T-cell (primary cell): ENCODE data around the gene SAMD7. TPM values are rescaled to one million over a fixed set of nuclear protein-coding genes. Genes with fewer than 3 reads are reported as not detected.

Source experiments
- ATAC-seq, 4 experiments: fragments of 200-7000 bp in 3 of 4; fragments of 150-1000 bp in 1 of 4; cut with Tn5 transposase; replicated peaks in 1 of 4; 1 replicate in 3 of 4; 2 replicates in 1 of 4; pipeline ENCODE4 v1.10.0; 2021; ENCODE audit warnings: moderate library complexity in 3 of 4, mild to moderate bottlenecking in 2 of 4, moderate number of reproducible peaks in 1 of 4
- CTCF ChIA-PET, 2 donors: fragments of 300-600 bp; sonication (Branson Sonifier 250); formaldehyde crosslinking; loops; one replicate each; lab custom pipeline; 2022; ENCODE audit warnings: antibody characterized with exemption in 2 of 2; lab: Charles Lee
- POLR2A ChIA-PET, 2 donors: fragments of 300-600 bp; sonication (Branson Sonifier 250); formaldehyde crosslinking; loops; one replicate each; lab custom pipeline; 2022; ENCODE audit warnings: antibody characterized with exemption in 2 of 2; lab: Charles Lee
- DNase-seq, 35 experiments: peaks; one replicate each; pipeline versions ENCODE4 v3.0.0 to v3.0.0-alpha.2; 2013 to 2023
- H3K27ac ChIP-seq: one replicate; pipeline ENCODE4 v1.5.1; 2013; ENCODE audit warnings: low read length
- H3K27me3 ChIP-seq, 2 experiments: replicated peaks in 1 of 2; 1 replicate in 1 of 2; 2 replicates in 1 of 2; pipeline versions ENCODE4 v1.6.1 to v1.7.0; 2013; ENCODE audit warnings: low read length in 1 of 2, mixed read lengths in 1 of 2; ENCODE audit not compliant: control insufficient read depth in 2 of 2, insufficient read depth in 2 of 2; ENCODE audit errors: extremely low read depth in 1 of 2
- H3K36me3 ChIP-seq, 2 donors: 1 replicate in 1 of 2; 2 replicates in 1 of 2; pipeline versions ENCODE4 v1.6.1 to v1.7.0; 2013; ENCODE audit warnings: low read length in 1 of 2; ENCODE audit not compliant: control insufficient read depth in 2 of 2, insufficient read depth in 1 of 2; ENCODE audit errors: extremely low read depth in 1 of 2
- H3K4me1 ChIP-seq, 2 experiments: 1 replicate in 1 of 2; 2 replicates in 1 of 2; pipeline versions ENCODE4 v1.6.1 to v1.7.0; 2013; ENCODE audit warnings: low read length in 2 of 2, mixed read lengths in 1 of 2; ENCODE audit not compliant: insufficient read depth in 2 of 2, control insufficient read depth in 1 of 2; ENCODE audit errors: extremely low read depth in 1 of 2
- H3K4me3 ChIP-seq, 2 donors: 1 replicate in 1 of 2; 2 replicates in 1 of 2; pipeline versions ENCODE4 v1.5.1 to v1.7.0; 2013; ENCODE audit warnings: mild to moderate bottlenecking in 2 of 2, low read length in 1 of 2, moderate library complexity in 1 of 2; ENCODE audit not compliant: control insufficient read depth in 1 of 2; ENCODE audit errors: extremely low read depth in 1 of 2
- H3K9me3 ChIP-seq: 2 replicates; pipeline ENCODE4 v1.7.0; 2013
- H3K27ac Mint-ChIP-seq, 2 donors: one replicate each; pipeline ENCODE4 v1.8.0; 2020 to 2021; ENCODE audit warnings: mild to moderate bottlenecking in 2 of 2, mixed read lengths in 2 of 2
- H3K27me3 Mint-ChIP-seq, 2 donors: one replicate each; pipeline ENCODE4 v1.8.0; 2021 to 2022; ENCODE audit warnings: mixed read lengths in 2 of 2
- H3K36me3 Mint-ChIP-seq: one replicate; pipeline ENCODE4 v1.8.0; 2021; ENCODE audit warnings: mixed read lengths
- H3K4me1 Mint-ChIP-seq, 3 donors: one replicate each; pipeline ENCODE4 v1.8.0; 2020 to 2022; ENCODE audit warnings: mixed read lengths in 3 of 3, mild to moderate bottlenecking in 1 of 3
- H3K4me3 Mint-ChIP-seq, 3 donors: one replicate each; pipeline ENCODE4 v1.8.0; 2020 to 2022; ENCODE audit warnings: mild to moderate bottlenecking in 3 of 3, mixed read lengths in 3 of 3, moderate library complexity in 3 of 3
- H3K9me3 Mint-ChIP-seq, 3 donors: one replicate each; pipeline ENCODE4 v1.8.0; 2020 to 2022; ENCODE audit warnings: mixed read lengths in 3 of 3
- WGBS: methylation state at CpG from one replicate; pipeline ENCODE4 v1.1.5; 2013; ENCODE audit warnings: missing lambda C conversion rate; ENCODE audit not compliant: insufficient coverage; 5-methylcytosine and 5-hydroxymethylcytosine counted together
- total RNA-seq, 35 experiments: library from RNA in 6 of 35; stranded (reverse) in 6 of 35; fragments of 120-200 nt in 1 of 35; gene quantifications; one replicate each; pipeline versions ENCODE4 v1.2.1 to v1.2.4 and lab custom pipeline; 2013 to 2026

SAMD7 gene
- total RNA-seq, 5 donors from 2014 or later (not counting 1 experiment from before 2014, with no cell fraction given): not detected

DNA sequence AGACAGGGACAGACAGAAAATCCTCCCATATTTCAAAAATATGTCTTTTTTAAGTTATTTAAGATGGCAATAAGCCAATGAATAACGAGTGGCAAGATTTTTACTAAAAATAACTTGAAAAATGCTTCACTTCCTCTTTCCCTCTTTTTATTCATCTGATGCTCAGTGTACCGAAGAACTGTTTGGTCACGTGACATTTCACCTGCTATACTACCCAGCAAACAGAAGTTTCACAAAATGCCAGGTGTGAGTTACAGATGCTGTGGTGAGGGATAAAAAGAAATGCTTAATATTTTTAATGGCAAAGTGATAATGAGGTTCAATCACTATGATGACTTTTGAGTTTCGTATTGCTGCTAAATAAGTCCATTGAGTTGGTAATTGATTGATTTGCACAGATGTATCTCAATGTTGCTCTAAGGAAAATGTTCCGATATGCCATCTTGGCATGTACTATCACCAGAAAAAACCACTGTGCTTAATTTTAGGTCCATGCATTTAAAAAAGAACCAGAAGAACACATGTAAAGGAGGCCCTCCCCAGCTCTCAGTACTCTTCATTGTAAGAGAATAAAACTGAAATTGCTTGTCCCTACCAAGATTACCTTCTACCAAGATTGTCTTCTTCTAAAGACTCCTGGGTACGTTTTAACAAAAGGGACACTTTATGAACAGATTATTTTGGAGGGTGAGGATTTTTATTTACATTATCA lies 29.3 kb downstream of the SAMD7 start:
- Histone ChIP-seq H3K27me3 (no peaks in the 10 kb centered on the region), H3K36me3 (no peaks in the 10 kb centered on the region), H3K4me3 (no peak overlapping the region), H3K4me1 (peaks cover 0 to 11% of the 10 kb centered on the region in 2 experiments), H3K27ac (no peak overlapping the region), H3K9me3 (no peaks in the 10 kb centered on the region)
- H3K4me1 Mint-ChIP-seq: peaks cover 14 to 22% (median 19%) of the 10 kb centered on the region in 3 donors
- DNase-seq: peak in 1 of 35 experiments; percentile 14
- H3K27ac Mint-ChIP-seq: no peak overlapping the region
- peaks cover 6 to 11% of the 10 kb centered on the region in 2 donors for H3K27me3 Mint-ChIP-seq
- no peaks in the 10 kb centered on the region for H3K36me3 Mint-ChIP-seq
- peak in 1 of 4 experiments; percentile 55 for ATAC-seq
- WGBS: no CpG with 5 or more reads among the region's 6 CpGs
- ChIA-PET POLR2A (no interaction called here), CTCF (no interaction called here)
- no peaks in the 10 kb centered on the region for H3K9me3 Mint-ChIP-seq
- H3K4me3 Mint-ChIP-seq: no peak overlapping the region

GRCh38 chr3:169945313-169945712 lies 33.9 kb downstream of the SAMD7 start:
- Mint-ChIP-seq H3K27ac (peak overlapping the region; percentile 1 to 40), H3K27me3 (peaks cover 2 to 6% of the 10 kb centered on the region in 2 donors), H3K9me3 (no peaks in the 10 kb centered on the region), H3K4me3 (peak overlapping the region in 1 of 3 donors; percentile 14), H3K36me3 (no peaks in the 10 kb centered on the region), H3K4me1 (peaks cover 12 to 19% (median 16%) of the 10 kb centered on the region in 3 donors)
- H3K9me3 ChIP-seq: no peaks in the 10 kb centered on the region
- CTCF ChIA-PET: no interaction called here
- H3K27ac ChIP-seq: no peak overlapping the region
- peaks cover 0 to 9% of the 10 kb centered on the region in 2 experiments for H3K4me1 ChIP-seq
- no peaks in the 10 kb centered on the region for H3K36me3 ChIP-seq
- peak; percentile 27 to 92 (median 82) for ATAC-seq
- DNase-seq: peak in 26 of 35 experiments; percentile 2 to 58 (median 16)
- no peak overlapping the region for H3K4me3 ChIP-seq
- 33% methylated on average over 6 of the region's 7 CpGs for WGBS
- POLR2A ChIA-PET: no interaction called here
- no peaks in the 10 kb centered on the region for H3K27me3 ChIP-seq

GRCh38 chr3:169946336-169946735 lies 35.0 kb downstream of the SAMD7 start:
- no peak for DNase-seq
- no peak for ATAC-seq
- H3K9me3 ChIP-seq: no peaks in the 10 kb centered on the region
- ChIA-PET POLR2A (no interaction called here), CTCF (no interaction called here)
- no peak overlapping the region for H3K27ac Mint-ChIP-seq
- H3K27ac ChIP-seq: no peak overlapping the region
- WGBS: 89% methylated on average over 2 of the region's 3 CpGs
- H3K36me3 Mint-ChIP-seq: no peaks in the 10 kb centered on the region
- no peak overlapping the region for H3K4me3 ChIP-seq
- no peaks in the 10 kb centered on the region for H3K27me3 ChIP-seq
- peaks cover 6 to 12% (median 8%) of the 10 kb centered on the region in 3 donors for H3K4me1 Mint-ChIP-seq
- no peaks in the 10 kb centered on the region for H3K9me3 Mint-ChIP-seq
- H3K4me1 ChIP-seq: peaks cover 0 to 3% of the 10 kb centered on the region in 2 experiments
- no peaks in the 10 kb centered on the region for H3K36me3 ChIP-seq
- H3K27me3 Mint-ChIP-seq: peaks cover 2 to 6% of the 10 kb centered on the region in 2 donors
- no peak overlapping the region for H3K4me3 Mint-ChIP-seq

DNA sequence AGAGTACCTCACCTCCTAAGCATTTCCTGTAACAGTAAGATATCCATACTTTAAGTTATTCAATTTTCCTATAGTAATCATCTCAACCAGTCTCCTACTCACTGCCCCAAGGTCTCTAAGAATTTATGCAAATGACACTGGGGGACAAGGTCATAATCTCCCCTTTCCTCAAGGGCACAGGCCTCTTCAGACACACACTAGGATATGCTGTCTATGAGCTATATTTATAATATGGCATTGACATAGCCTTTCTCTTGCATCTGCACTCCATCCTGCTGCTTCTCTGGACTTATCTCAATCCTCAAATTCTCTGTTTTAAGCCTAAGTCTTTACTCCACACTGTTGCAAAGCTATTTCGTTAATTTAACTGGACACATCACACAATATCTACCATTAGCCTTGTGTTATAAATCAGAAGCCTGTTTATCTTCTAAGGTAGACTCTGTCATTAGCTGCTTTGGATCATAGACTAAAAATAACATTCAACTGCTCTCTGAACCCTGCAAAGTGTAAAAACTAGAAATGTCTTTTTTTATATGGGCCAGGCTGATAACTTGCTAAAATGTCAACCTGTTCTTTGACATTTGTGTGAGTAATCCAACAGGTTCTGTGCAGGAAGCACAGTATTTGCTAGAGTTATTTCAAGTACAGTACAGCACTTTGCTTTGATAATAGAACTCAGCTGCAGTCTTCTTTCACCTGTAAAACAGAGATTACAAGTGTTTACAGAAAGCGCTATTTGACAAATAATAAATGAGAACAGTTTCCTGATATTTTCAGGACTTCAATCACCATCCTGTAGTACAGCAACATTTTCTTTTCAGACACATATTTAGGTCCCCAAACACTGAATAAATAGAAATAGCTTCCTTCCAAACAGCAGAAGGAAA lies 37.4 kb downstream of the SAMD7 start:
- no peaks in the 10 kb centered on the region for H3K27me3 ChIP-seq
- Mint-ChIP-seq H3K27me3 (peaks cover 2 to 11% of the 10 kb centered on the region in 2 donors), H3K36me3 (no peaks in the 10 kb centered on the region), H3K4me3 (no peak overlapping the region), H3K4me1 (peaks cover 6 to 11% (median 8%) of the 10 kb centered on the region in 3 donors), H3K27ac (no peak overlapping the region), H3K9me3 (no peaks in the 10 kb centered on the region)
- ChIA-PET CTCF (no interaction called here), POLR2A (no interaction called here)
- WGBS: no CpG with 5 or more reads among the region's 2 CpGs
- H3K9me3 ChIP-seq: no peaks in the 10 kb centered on the region
- H3K36me3 ChIP-seq: no peaks in the 10 kb centered on the region
- H3K4me1 ChIP-seq: peaks cover 0 to 3% of the 10 kb centered on the region in 2 experiments
- DNase-seq: no peak
- no peak overlapping the region for H3K27ac ChIP-seq
- H3K4me3 ChIP-seq: no peak overlapping the region
- ATAC-seq: no peak

DNA sequence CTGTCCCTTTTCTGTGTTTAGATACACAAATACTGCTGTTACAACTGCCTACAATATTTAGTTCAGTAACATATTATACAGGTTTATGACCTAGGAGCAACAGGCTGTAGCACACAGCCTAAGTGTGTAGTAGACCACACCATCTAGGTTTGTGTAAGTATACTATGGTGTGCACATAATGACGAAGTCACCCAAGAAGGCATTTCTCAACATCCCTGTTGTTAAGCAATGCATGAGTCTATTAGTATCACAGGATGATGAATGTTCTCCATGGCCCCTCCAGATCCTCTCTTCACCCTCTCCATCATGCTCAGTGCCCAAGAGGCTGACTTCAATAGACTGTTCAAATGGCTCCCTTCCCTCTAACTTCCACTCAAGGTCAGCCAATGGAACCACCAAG lies 40.7 kb downstream of the SAMD7 start:
- H3K27me3 Mint-ChIP-seq: peaks cover 9 to 16% of the 10 kb centered on the region in 2 donors
- H3K4me3 ChIP-seq: no peak overlapping the region
- H3K9me3 ChIP-seq: no peaks in the 10 kb centered on the region
- H3K4me3 Mint-ChIP-seq: no peak overlapping the region
- no peaks in the 10 kb centered on the region for H3K9me3 Mint-ChIP-seq
- peaks cover 0 to 5% (median 0%) of the 10 kb centered on the region in 3 donors for H3K4me1 Mint-ChIP-seq
- WGBS: no CpG with 5 or more reads among the region's 1 CpG
- H3K36me3 Mint-ChIP-seq: no peaks in the 10 kb centered on the region
- ATAC-seq (no peak), DNase-seq (no peak)
- no peaks in the 10 kb centered on the region for H3K4me1 ChIP-seq
- H3K27ac ChIP-seq: no peak overlapping the region
- H3K27ac Mint-ChIP-seq: no peak overlapping the region
- no peaks in the 10 kb centered on the region for H3K36me3 ChIP-seq
- ChIA-PET CTCF (no interaction called here), POLR2A (no interaction called here)
- H3K27me3 ChIP-seq: peaks cover 0 to 4% of the 10 kb centered on the region in 2 experiments

- ChIA-PET POLR2A (interaction anchor here in 1 of 2 donors (0.5 kb wide), 1 partner anchor 200 kb away, joined by 7 read pairs; no protein-coding TSS in a partner anchor), CTCF (interaction anchor here in 1 of 2 donors (0.5 kb wide), 1 partner anchor 92 kb away, joined by 3 read pairs; no protein-coding TSS in a partner anchor)
- H3K4me1 Mint-ChIP-seq: peaks cover 0 to 5% (median 0%) of the 10 kb centered on the region in 3 donors
- WGBS: no CpG with 5 or more reads among the region's 3 CpGs
- no peak overlapping the region for H3K4me3 Mint-ChIP-seq
- DNase-seq (no peak), ATAC-seq (no peak)
- H3K27ac Mint-ChIP-seq: no peak overlapping the region
- H3K27ac ChIP-seq: no peak overlapping the region
- peaks cover 0 to 4% of the 10 kb centered on the region in 2 experiments for H3K27me3 ChIP-seq
- no peak overlapping the region for H3K4me3 ChIP-seq
- H3K36me3 Mint-ChIP-seq: no peaks in the 10 kb centered on the region
- no peaks in the 10 kb centered on the region for H3K4me1 ChIP-seq
- H3K9me3 ChIP-seq: no peaks in the 10 kb centered on the region
- no peaks in the 10 kb centered on the region for H3K36me3 ChIP-seq
- H3K27me3 Mint-ChIP-seq: peaks cover 12 to 17% of the 10 kb centered on the region in 2 donors
- no peaks in the 10 kb centered on the region for H3K9me3 Mint-ChIP-seq
These were observed 42.2 kb downstream of the SAMD7 start for GRCh38 chr3:169953462-169954141.
